WTC11 (cell line): ENCODE data around the gene CDIP1.

Experiments
- ARID4B ChIP-seq: sonication (generic); formaldehyde crosslinking; IDR thresholded peaks from 2 replicates; pipeline ENCODE4 v1.8.0; 2023; ENCODE audit warnings: missing genetic modification reagents, mild to moderate bottlenecking, borderline replicate concordance
- CDX4 ChIP-seq: fragments of 250-450 bp; sonication (Bioruptor Pico); IDR thresholded peaks from 2 replicates; pipeline ENCODE4 v1.9.0; 2021; ENCODE audit warnings: moderate library complexity, mild to moderate bottlenecking, inconsistent platforms, borderline replicate concordance
- ESRRA ChIP-seq: sonication (generic); formaldehyde crosslinking; IDR thresholded peaks from 2 replicates; pipeline ENCODE4 v1.8.1; 2022; ENCODE audit warnings: mild to moderate bottlenecking, missing genetic modification reagents, borderline replicate concordance
- PRRX2 ChIP-seq: fragments of 250-450 bp; sonication (Bioruptor Pico); IDR thresholded peaks from 2 replicates; pipeline ENCODE4 v1.8.0; 2021; ENCODE audit warnings: mild to moderate bottlenecking
- USF2 ChIP-seq: sonication (generic); formaldehyde crosslinking; IDR thresholded peaks from 2 replicates; pipeline ENCODE4 v1.8.1; 2023; ENCODE audit warnings: mild to moderate bottlenecking, missing genetic modification reagents, moderate library complexity
- ZBTB21 ChIP-seq: sonication (generic); formaldehyde crosslinking; IDR thresholded peaks from 2 replicates; pipeline ENCODE4 v1.8.1; 2023; ENCODE audit warnings: mild to moderate bottlenecking, missing genetic modification reagents, borderline replicate concordance
- ZNF532 ChIP-seq: fragments of 250-450 bp; sonication (Bioruptor Pico); IDR thresholded peaks from 2 replicates; pipeline ENCODE4 v1.9.0; 2021; ENCODE audit warnings: mild to moderate bottlenecking, borderline replicate concordance
- ZSCAN18 ChIP-seq: fragments of 250-450 bp; sonication (Bioruptor Pico); IDR thresholded peaks from 2 replicates; pipeline ENCODE4 v2.1.2; 2022; ENCODE audit warnings: mild to moderate bottlenecking, moderate library complexity
- TF ChIP-seq, protein P1 (sequence below): fragments of 200-600 bp; IDR thresholded peaks from 2 replicates; pipeline ENCODE4 v1.8.0; 2022; ENCODE audit warnings: antibody characterized with exemption
- TF ChIP-seq, protein P2 (sequence below): sonication (generic); formaldehyde crosslinking; IDR thresholded peaks from 2 replicates; pipeline ENCODE4 v1.8.1; 2022; ENCODE audit warnings: low read depth, mild to moderate bottlenecking, moderate library complexity, missing genetic modification reagents, borderline replicate concordance
- TF ChIP-seq, protein P3 (sequence below): sonication (generic); formaldehyde crosslinking; IDR thresholded peaks from 2 replicates; pipeline ENCODE4 v1.8.1; 2022; ENCODE audit warnings: missing genetic modification reagents, borderline replicate concordance
- TF ChIP-seq, protein P4 (sequence below): sonication (generic); formaldehyde crosslinking; IDR thresholded peaks from 2 replicates; pipeline ENCODE4 v1.8.0; 2022; ENCODE audit warnings: mild to moderate bottlenecking, missing genetic modification reagents

- TF ChIP-seq ZBTB21 (CRISPR knock-in tag) (no peak), ZSCAN18 (CRISPR knock-in tag) (no peak), ARID4B (CRISPR knock-in tag) (no peak), PRRX2 (CRISPR knock-in tag) (no peak), ZNF532 (no peak), ESRRA (CRISPR knock-in tag) (no peak), USF2 (no peak), CDX4 (CRISPR knock-in tag) (no peak)
- TF ChIP-seq, protein P1, sequence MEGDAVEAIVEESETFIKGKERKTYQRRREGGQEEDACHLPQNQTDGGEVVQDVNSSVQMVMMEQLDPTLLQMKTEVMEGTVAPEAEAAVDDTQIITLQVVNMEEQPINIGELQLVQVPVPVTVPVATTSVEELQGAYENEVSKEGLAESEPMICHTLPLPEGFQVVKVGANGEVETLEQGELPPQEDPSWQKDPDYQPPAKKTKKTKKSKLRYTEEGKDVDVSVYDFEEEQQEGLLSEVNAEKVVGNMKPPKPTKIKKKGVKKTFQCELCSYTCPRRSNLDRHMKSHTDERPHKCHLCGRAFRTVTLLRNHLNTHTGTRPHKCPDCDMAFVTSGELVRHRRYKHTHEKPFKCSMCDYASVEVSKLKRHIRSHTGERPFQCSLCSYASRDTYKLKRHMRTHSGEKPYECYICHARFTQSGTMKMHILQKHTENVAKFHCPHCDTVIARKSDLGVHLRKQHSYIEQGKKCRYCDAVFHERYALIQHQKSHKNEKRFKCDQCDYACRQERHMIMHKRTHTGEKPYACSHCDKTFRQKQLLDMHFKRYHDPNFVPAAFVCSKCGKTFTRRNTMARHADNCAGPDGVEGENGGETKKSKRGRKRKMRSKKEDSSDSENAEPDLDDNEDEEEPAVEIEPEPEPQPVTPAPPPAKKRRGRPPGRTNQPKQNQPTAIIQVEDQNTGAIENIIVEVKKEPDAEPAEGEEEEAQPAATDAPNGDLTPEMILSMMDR, result no peak
- TF ChIP-seq, protein P2, sequence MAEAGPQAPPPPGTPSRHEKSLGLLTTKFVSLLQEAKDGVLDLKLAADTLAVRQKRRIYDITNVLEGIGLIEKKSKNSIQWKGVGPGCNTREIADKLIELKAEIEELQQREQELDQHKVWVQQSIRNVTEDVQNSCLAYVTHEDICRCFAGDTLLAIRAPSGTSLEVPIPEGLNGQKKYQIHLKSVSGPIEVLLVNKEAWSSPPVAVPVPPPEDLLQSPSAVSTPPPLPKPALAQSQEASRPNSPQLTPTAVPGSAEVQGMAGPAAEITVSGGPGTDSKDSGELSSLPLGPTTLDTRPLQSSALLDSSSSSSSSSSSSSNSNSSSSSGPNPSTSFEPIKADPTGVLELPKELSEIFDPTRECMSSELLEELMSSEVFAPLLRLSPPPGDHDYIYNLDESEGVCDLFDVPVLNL (CRISPR knock-in tag), result no peak
- TF ChIP-seq, protein P3, sequence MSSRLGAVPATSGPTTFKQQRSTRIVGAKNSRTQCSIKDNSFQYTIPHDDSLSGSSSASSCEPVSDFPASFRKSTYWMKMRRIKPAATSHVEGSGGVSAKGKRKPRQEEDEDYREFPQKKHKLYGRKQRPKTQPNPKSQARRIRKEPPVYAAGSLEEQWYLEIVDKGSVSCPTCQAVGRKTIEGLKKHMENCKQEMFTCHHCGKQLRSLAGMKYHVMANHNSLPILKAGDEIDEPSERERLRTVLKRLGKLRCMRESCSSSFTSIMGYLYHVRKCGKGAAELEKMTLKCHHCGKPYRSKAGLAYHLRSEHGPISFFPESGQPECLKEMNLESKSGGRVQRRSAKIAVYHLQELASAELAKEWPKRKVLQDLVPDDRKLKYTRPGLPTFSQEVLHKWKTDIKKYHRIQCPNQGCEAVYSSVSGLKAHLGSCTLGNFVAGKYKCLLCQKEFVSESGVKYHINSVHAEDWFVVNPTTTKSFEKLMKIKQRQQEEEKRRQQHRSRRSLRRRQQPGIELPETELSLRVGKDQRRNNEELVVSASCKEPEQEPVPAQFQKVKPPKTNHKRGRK (CRISPR knock-in tag), result no peak
- TF ChIP-seq, protein P4, sequence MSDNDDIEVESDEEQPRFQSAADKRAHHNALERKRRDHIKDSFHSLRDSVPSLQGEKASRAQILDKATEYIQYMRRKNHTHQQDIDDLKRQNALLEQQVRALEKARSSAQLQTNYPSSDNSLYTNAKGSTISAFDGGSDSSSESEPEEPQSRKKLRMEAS (CRISPR knock-in tag), result no peak
These were observed 45.3 kb upstream of the CDIP1 start for GRCh38 chr16:4583906-4584305.
